ENCODE results near the gene PCDH15. TPM values are rescaled to one million over a fixed set of nuclear protein-coding genes. Genes with fewer than 3 reads are reported as not detected.

Gene PCDH15
- total and polyA plus RNA-seq, 2 experiments from 2014 or later: 0.29 to 0.66 TPM

GRCh38 chr10:54796881-54797280 lies 4.2 kb downstream of the PCDH15 start:
- no peak for TF ChIP-seq EZH2phosphoT487 (IDR thresholded peaks at IDR 0.05; ENCODE audit: unreplicated experiment)
- no peak for TF ChIP-seq ZNF114 (CRISPR knock-in tag; IDR thresholded peaks at IDR 0.05)
- TF ChIP-seq ETS1 (IDR thresholded peaks at IDR 0.05): no peak
- no peak for TF ChIP-seq EZH2 (IDR thresholded peaks at IDR 0.05; ENCODE audit: low read depth, unreplicated experiment)
- no peak for TF ChIP-seq ZNF331 (CRISPR knock-in tag; IDR thresholded peaks at IDR 0.05; ENCODE audit: low read depth)
- TF ChIP-seq POLR2AphosphoS5 (IDR thresholded peaks at IDR 0.05; ENCODE audit: low read depth): no peak
- TF ChIP-seq NANOG (IDR thresholded peaks at IDR 0.05; ENCODE audit: borderline replicate concordance): no peak
- no peak for TF ChIP-seq CREB1 (CRISPR knock-in tag; IDR thresholded peaks at IDR 0.05; ENCODE audit: low read depth)
- no peak for TF ChIP-seq CTCF (conservative IDR thresholded peaks at IDR 0.05; ENCODE audit: low read depth in 2 of 2)
- no peak for TF ChIP-seq STAT1 (IDR thresholded peaks at IDR 0.05; ENCODE audit: unreplicated experiment)
- TF ChIP-seq JUNB (IDR thresholded peaks at IDR 0.05; ENCODE audit: unreplicated experiment): no peak
- no peak for TF ChIP-seq REST (IDR thresholded peaks at IDR 0.05; ENCODE audit: unreplicated experiment)
- no peak for TF ChIP-seq ZNF462 (CRISPR knock-in tag; IDR thresholded peaks at IDR 0.05)
- Histone ChIP-seq H2AFZ (peak overlapping the region; percentile 15; the same call in 1 of the 2 replicates), H3K4me2 (no peak overlapping the region), H3K27me3 (ENCODE audit: insufficient read depth) (no peaks in the 10 kb centered on the region), H3K79me2 (replicated peaks; ENCODE audit: insufficient read depth) (no peaks in the 10 kb centered on the region), H3K4me1 (ENCODE audit: insufficient read depth) (peaks cover 15% of the 10 kb centered on the region; the same call in 1 of the 2 replicates), H3F3A (replicated peaks; ENCODE audit: low read depth) (no peaks in the 10 kb centered on the region), H3K9me2 (ENCODE audit: insufficient read depth) (no peaks in the 10 kb centered on the region), H3K36me3 (ENCODE audit: insufficient read depth) (no peaks in the 10 kb centered on the region), H3K4me3 (no peak overlapping the region), H3K27ac (ENCODE audit: low read depth) (no peak overlapping the region), H4K20me1 (replicated peaks; ENCODE audit: insufficient read depth) (no peaks in the 10 kb centered on the region)
- H3K27ac Mint-ChIP-seq: no peak overlapping the region
- H3K4me3 Mint-ChIP-seq: no peak overlapping the region
- no peaks in the 10 kb centered on the region for H3K27me3 Mint-ChIP-seq (ENCODE audit: insufficient read depth, low read depth, poor library complexity)
- H3K9me3 Mint-ChIP-seq: no peaks in the 10 kb centered on the region
- H3K36me3 Mint-ChIP-seq (ENCODE audit: low read depth): no peaks in the 10 kb centered on the region
- DNase-seq (ENCODE audit: low spot score) (no peak), ATAC-seq (no peak)
- peaks cover 10% of the 10 kb centered on the region for H3K4me1 Mint-ChIP-seq
